OCI-LY1 (cell line): ENCODE results near the gene LBHD2.

Experiments
- CTCF ChIP-seq: fragments of 200-600 bp; sonication (generic), shearing (Covaris generic); IDR thresholded peaks from 2 replicates; pipeline ENCODE4 v1.5.1; 2017; ENCODE audit warnings: mild to moderate bottlenecking, antibody characterized with exemption, low read length, moderate library complexity, mixed read lengths
- EZH2 ChIP-seq: fragments of 200-600 bp; sonication (generic), shearing (Covaris generic); IDR thresholded peaks from 2 replicates; pipeline ENCODE4 v1.8.0; 2017; ENCODE audit warnings: borderline replicate concordance, mixed run types, mild to moderate bottlenecking, antibody characterized with exemption, low read length, moderate library complexity, mixed read lengths

DNA sequence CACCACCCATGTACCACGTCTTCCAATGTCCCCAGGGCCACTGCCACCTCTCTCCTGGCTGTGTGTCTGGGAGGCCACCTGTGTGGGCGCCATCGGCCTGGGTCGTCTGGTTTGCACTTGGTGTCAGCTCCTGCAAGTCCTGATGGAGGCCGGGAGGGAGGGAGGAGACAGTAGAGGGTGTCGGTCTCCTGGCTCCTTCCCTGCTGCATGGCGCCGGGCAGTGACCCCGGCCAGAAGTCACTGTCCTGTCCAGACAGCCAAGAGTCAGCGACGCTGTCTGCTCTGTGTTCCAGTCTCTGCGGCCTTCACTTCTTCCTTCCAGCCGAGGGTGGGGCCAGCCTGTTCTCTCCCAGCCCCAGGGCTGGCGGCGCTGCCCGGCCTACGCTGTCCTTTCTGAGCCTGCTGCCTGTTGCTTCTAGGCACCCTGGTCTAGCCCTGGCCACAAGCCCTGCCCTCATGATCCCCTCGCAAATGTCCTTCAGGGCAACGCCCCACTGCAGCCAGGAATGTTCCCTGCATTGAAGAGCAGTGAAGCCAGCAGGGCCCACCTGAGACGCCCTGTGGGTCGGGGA, 13.0 kb upstream of the LBHD2 start:
- no peak for TF ChIP-seq CTCF
- TF ChIP-seq EZH2: no peak
